NB4 (cell line): ENCODE measurements around the gene MEGF11.

ENCODE experiments used
- DNase-seq: peaks from one replicate; pipeline ENCODE4 v3.0.0; 2010; ENCODE audit warnings: low read depth
- H3K4me3 ChIP-seq: one replicate; pipeline ENCODE4 v1.5.1; 2011; ENCODE audit warnings: mild to moderate bottlenecking, low read depth, low read length, moderate library complexity
- CTCF ChIP-seq: IDR thresholded peaks from one replicate; pipeline ENCODE4 v1.5.1; 2012; ENCODE audit warnings: low read depth, low read length
- MAX ChIP-seq: IDR thresholded peaks from 2 replicates; pipeline ENCODE4 v1.6.1; 2011; ENCODE audit warnings: low read depth, low read length
- MYC ChIP-seq: IDR thresholded peaks from 2 replicates; pipeline ENCODE4 v1.6.1; 2011; ENCODE audit warnings: low read depth, low read length
- POLR2A ChIP-seq: IDR thresholded peaks from 2 replicates; pipeline ENCODE4 v1.6.1; 2011; ENCODE audit warnings: mild to moderate bottlenecking; ENCODE audit not compliant: insufficient read length; ENCODE audit errors: extremely low read depth

Gene MEGF11

GRCh38 chr15:66186049-66186825 is 67.3 kb downstream of the MEGF11 start:
- DNase-seq = no peak
- H3K4me3 ChIP-seq = no peak overlapping the region
- TF ChIP-seq CTCF (no peak), MYC (no peak)

- DNase-seq = no peak
- H3K4me3 ChIP-seq = no peak overlapping the region
Measured at GRCh38 chr15:66184936-66185790, 68.4 kb downstream of the MEGF11 start.

GRCh38 chr15:66184492-66184891 is 69.1 kb downstream of the MEGF11 start:
- no peak for TF ChIP-seq POLR2A
- no peak for TF ChIP-seq MYC
- TF ChIP-seq MAX = no peak
- no peak for TF ChIP-seq CTCF
- DNase-seq = no peak
- no peak overlapping the region for H3K4me3 ChIP-seq

More at GRCh38 chr15:66184936-66185790, 68.4 kb downstream of the MEGF11 start:
- TF ChIP-seq CTCF (no peak), MYC (no peak), POLR2A (no peak), MAX (no peak)

GRCh38 chr15:66180531-66181097 is 72.9 kb downstream of the MEGF11 start:
- TF ChIP-seq MAX = no peak
- TF ChIP-seq CTCF = no peak
- no peak for TF ChIP-seq POLR2A
- TF ChIP-seq MYC = no peak
- no peak overlapping the region for H3K4me3 ChIP-seq
- DNase-seq = no peak

GRCh38 chr15:66178531-66178910 is 75.0 kb downstream of the MEGF11 start:
- no peak for TF ChIP-seq POLR2A
- no peak for TF ChIP-seq CTCF
- no peak for TF ChIP-seq MAX
- TF ChIP-seq MYC = no peak
- H3K4me3 ChIP-seq = no peak overlapping the region
- no peak for DNase-seq
